ENCODE results near the gene RAB17. TPM values are rescaled to one million over a fixed set of nuclear protein-coding genes. Genes with fewer than 3 reads are reported as not detected.

RAB17 gene
- total RNA-seq, 2 experiments from 2014 or later = 0.31 to 0.40 TPM

DNA sequence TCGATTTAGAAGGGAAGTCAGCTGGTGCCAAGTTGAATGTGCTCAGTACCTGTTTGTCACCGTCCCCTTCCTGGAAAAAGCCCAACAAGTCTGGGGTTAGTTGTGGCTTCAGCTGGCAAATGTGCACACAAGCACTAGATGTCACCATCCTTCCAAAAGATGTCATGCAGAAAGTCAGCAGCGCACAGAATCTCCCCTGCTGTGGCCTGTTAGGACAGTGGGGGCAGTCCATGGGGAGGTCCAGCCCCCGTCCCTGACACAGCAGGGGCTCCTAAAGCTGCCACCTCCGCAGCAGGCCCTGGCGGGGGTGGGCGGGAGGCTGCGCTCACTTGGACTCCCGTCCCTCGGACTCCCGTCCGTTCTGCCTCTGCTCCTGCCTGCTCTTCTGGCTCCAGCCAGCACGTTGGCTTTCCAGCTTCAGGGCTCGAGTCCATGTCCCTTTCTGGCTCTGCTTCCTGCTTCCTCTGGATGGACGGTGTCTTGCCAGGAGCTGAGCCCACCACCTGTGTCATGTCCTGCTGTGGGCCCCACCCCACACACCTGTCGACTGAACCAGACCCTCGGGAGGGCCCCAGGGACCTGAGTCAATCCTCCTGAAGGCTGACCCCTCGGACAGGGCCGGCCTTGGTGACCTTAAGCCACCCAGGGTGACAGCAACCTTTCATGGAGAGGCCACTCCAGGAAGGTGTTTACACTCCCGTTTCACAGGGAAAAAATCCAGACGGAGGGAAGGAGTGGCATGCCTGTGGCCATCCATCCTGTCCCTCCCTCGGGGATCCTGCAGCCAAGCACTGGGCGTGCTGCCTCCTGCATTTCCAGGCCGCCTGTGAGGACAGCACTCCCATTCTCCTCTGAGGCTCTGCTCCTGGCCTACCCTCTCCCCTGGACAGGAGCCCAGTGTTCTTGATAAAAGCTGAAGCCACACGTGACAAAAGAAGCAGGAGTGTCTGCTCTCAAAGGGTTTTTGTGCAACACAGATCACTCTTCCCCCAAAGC, 8.5 kb downstream of the RAB17 start:
- Mint-ChIP-seq H3K27me3 (no peaks in the 10 kb centered on the region), H3K36me3 (no peaks in the 10 kb centered on the region), H3K9me3 (no peaks in the 10 kb centered on the region), H3K27ac (peak overlapping the region; percentile 79), H3K4me3 (no peak overlapping the region), H3K4me1 (peaks cover 4% of the 10 kb centered on the region)
- peak; percentile 70 for DNase-seq

DNA sequence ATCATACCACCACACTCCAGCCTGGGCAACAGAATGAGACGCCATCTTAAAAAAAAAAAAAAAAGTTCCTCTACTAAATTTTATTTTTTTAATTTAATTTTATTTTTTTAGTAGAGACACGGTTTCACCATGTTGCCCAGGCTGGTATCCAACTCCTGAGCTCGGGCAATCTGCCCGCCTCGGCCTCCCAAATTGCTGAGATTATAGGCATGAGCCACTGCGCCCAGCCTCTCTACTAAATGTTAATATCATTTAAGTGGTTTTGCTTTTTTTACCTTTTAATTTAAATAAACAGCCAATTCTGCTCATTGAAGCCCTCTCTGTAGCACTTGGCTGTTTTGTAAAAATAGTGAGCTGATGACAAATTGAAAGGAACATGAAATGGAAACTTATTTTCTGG, 9.2 kb downstream of the RAB17 start:
- Mint-ChIP-seq H3K4me3 (no peak overlapping the region), H3K36me3 (no peaks in the 10 kb centered on the region), H3K9me3 (no peaks in the 10 kb centered on the region), H3K4me1 (peaks cover 4% of the 10 kb centered on the region), H3K27ac (peak overlapping the region; percentile 79), H3K27me3 (no peaks in the 10 kb centered on the region)
- DNase-seq = no peak

DNA sequence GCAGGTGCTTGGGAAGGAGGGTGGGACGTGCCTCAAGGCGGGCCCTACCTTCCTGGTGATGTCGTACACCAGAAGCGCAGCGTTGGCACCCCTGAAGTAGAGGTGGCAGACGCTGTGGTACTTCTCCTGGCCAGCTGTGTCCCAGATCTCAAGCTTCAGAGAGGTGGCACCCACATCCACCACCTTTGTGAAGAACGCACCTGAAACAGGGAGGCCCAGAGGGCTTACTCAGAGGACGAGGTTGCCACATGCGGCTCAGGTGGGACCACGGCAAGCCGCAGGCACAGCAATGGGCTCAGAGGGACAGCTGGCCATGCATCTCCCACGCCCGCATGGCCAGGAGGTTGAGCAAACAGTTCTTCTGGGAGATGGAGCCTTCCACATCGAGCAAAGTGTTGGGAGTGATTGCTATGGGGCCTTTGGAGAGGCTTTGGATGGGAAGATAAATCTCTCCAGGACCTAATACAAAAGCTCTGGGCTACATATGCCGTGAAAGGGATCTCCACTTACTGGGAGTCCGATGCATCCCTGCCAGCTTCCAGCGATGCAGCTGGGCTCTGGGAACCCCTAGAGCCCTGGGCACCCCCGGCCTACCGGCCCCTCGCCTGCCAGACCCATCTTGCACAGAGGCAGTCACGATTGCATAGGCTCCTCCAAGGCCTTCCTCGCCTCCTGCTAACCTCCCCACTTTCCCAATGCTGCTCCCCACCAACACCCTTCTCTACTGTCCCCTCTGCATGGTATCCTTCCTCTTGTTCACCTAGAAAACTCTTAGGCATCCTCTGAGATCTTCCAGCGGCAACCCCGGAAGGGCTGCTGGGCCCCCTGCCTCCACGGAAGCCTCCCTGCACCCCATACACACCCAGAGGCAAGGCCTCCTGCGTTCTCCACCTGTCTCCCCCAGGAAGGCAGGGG, 12.3 kb downstream of the RAB17 start:
- Mint-ChIP-seq H3K4me3 (no peak overlapping the region), H3K4me1 (peaks cover 4% of the 10 kb centered on the region), H3K36me3 (no peaks in the 10 kb centered on the region), H3K27ac (no peak overlapping the region), H3K27me3 (no peaks in the 10 kb centered on the region), H3K9me3 (no peaks in the 10 kb centered on the region)
- DNase-seq = no peak

DNA sequence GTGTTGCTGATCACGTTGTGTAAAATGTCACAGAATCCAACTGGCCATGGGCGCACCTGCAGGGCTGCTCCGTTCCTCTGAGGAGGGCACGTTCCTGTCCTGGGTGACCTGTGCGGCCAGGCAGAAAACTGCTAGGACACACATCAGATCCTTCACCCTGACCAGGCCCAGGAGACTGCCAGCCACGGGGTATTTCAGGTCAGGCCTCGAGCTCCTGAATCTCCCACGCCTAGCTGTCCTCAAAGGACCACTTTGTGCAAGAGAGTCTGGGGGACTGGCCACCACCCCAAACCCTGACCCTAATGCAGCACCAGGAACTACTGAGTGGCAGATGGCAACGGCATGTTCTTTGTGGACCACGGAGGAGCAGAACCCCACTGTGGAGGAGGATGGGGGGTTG, 13.1 kb downstream of the RAB17 start:
- H3K36me3 Mint-ChIP-seq = no peaks in the 10 kb centered on the region
- no peaks in the 10 kb centered on the region for H3K27me3 Mint-ChIP-seq
- no peaks in the 10 kb centered on the region for H3K9me3 Mint-ChIP-seq
- peaks cover 4% of the 10 kb centered on the region for H3K4me1 Mint-ChIP-seq
- no peak for DNase-seq
- no peak overlapping the region for H3K4me3 Mint-ChIP-seq
- H3K27ac Mint-ChIP-seq = no peak overlapping the region

DNA sequence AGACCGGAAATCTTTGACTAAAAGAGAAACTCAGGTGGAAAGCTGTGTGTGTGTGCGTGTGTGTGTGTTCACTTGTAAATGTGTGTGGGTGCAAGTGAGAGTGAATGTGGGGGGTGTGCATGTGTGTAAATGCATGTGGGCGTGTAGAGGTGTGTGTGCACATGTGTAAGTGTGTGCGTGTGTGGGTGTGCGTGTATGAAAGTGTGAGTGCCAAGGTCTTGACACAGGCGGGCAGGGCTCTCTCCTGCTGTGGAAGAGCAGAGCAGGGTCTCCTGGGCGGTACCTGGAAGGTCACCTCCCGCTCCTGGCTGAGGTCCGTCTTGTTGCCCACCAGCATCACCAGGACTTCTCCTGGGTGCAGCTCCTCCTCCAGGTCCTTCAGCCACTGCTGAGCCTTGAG, 13.6 kb downstream of the RAB17 start:
- Mint-ChIP-seq H3K4me1 (peaks cover 4% of the 10 kb centered on the region), H3K4me3 (no peak overlapping the region), H3K27ac (no peak overlapping the region), H3K27me3 (no peaks in the 10 kb centered on the region), H3K9me3 (no peaks in the 10 kb centered on the region), H3K36me3 (no peaks in the 10 kb centered on the region)
- no peak for DNase-seq

DNA sequence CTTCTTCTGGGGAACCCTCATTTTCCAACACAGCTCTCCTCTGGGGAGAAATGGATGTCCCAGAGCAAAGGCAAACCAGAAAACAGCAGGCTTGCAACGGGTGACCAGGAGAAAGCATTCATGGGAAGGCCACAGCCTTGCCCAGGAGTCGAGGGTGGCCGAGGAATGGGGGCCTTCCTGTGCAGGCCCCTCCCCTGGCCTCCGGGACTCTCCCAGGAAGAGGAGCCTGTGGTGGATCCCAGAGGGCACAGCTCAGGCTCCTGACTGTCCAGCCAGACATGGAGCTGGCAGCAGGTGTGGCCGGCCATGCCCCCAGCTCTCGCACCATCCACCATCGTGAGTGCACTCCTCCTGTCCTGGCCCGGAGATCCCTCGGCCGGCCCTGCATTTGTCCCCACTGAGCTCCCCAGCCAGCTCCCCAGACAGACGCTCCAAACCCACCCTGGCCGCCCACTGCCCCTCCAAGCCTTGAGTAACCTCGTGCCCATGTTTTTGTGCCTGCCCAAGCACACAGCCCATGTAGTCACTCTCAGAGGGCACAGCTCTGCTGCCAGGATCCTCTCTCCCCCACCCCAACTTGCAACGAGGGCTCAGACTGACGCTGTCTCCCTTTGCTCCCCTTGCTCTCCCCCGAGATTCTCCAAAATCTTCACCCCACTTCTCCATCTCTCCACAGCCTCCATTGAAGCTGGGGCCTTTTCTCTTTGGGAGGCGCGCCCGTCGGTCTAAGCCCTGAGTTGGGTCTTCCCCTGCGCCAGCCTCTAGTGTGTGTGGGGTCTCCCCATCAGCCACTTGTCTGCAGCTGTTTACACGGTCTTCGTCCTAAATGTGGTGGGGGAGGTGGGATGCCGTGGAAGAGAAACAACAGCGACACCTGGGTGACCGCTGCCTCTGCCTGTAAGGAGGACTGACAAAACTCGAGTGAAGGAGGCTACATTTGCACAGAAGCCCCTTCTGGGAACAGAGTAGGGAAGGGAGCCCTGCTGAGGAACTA, 14.4 kb downstream of the RAB17 start:
- Mint-ChIP-seq H3K36me3 (no peaks in the 10 kb centered on the region), H3K9me3 (no peaks in the 10 kb centered on the region), H3K27ac (no peak overlapping the region), H3K27me3 (no peaks in the 10 kb centered on the region), H3K4me1 (peaks cover 2% of the 10 kb centered on the region), H3K4me3 (no peak overlapping the region)
- DNase-seq = no peak

DNA sequence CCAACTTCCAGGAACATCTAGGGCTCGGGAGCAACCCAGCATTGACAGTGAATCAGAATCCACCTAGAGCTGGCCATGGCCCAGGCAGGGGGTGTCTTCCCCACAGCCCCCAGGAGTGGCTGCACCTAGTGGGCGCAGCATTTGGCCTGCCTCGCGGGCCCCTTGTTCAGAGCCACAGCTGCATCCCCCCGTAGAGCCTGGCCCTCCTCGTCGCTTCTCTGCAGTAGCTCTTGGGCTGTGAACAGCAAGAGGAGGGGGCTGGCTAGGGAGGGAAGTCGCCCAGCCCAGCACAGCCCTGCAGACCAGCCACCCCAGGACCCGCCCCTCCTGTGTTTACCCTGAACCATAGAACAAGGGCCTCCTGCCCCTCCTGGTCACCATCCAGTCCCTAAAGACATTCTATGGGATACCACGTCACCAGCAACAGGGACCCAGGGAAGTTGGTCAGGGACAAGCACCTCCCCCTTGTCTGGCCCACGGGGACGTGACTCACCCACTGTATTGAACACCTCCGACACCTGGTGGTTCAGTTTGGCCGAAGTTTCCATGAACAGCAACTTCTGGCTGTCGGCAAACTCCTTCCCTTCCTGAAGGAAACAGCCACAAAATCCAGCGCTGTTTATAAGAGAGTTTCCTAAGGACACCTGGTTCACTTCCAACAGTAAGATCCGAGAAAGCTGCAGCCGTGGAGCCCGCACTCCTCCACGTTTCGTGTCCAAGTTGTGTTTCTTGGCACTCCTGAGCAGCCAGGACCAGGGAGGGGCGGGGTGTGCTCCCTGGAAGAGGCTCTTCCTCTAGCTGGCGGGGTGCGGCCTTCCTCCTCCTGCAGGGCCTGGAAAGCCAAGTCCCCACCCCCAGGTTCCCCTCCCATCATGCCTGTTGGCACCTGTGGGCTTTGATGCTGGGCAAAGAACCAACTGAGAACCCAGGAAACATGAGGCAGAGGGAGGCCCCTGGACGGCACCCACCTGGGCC, 15.4 kb downstream of the RAB17 start:
- DNase-seq = no peak
- H3K27ac Mint-ChIP-seq = no peak overlapping the region
- no peaks in the 10 kb centered on the region for H3K36me3 Mint-ChIP-seq
- no peak overlapping the region for H3K4me3 Mint-ChIP-seq
- H3K27me3 Mint-ChIP-seq = no peaks in the 10 kb centered on the region
- no peaks in the 10 kb centered on the region for H3K9me3 Mint-ChIP-seq
- peaks cover 2% of the 10 kb centered on the region for H3K4me1 Mint-ChIP-seq

DNA sequence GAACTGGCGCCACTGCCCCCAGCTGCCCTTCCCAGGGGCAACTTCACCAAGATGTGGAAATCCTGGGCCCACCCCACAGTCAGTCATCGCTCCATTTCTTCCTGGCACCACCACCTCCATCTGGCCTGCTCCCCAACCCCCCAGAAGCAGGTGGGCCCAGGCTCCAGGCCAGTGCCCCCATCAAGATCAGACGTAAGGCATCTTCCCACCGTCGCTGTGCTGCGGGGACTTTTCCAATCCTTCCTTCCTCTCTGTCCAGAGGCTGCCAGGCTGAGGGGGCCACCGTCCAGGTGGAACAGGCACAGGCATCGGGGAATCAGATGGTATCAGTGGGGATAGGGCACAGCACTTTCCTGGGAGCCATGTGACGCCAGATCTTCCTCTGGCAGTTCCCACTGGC, 16.1 kb downstream of the RAB17 start:
- H3K27ac Mint-ChIP-seq = no peak overlapping the region
- H3K27me3 Mint-ChIP-seq = no peaks in the 10 kb centered on the region
- H3K9me3 Mint-ChIP-seq = no peaks in the 10 kb centered on the region
- H3K4me1 Mint-ChIP-seq = peaks cover 2% of the 10 kb centered on the region
- DNase-seq = no peak
- H3K36me3 Mint-ChIP-seq = no peaks in the 10 kb centered on the region
- no peak overlapping the region for H3K4me3 Mint-ChIP-seq

DNA sequence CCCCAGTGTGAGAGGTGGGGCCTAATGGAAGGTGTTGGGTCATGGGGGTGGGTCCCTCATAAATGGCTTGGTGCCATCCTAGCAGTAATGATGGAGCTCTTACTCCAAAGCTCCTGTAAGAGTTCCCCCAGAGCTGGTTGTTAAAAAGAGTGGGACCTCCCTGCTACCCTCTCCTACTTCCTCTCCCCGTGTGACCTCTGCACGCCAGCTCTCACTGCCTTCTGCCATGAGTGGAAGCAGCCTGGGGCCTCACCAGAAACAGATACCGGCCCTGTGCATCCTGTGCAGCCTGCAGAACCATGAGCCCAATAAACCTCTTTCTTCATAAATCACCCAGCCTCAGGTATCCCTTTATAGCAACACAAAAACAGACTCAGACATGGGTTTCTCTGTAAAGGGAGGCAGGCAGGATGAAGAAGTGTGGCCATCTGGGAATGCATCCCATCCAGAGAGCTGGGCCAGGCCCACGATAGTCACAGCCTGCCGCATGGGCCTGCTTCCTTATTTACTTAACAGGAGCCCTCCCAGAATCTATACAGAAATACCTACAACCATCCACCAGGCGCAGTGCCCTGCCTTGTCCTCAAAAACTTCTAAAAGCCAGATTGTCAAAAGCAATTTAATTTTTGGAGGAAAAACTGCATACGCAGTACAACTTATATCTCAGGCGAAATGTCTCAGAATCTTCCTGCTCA, 16.7 kb downstream of the RAB17 start:
- Mint-ChIP-seq H3K4me1 (peaks cover 2% of the 10 kb centered on the region), H3K9me3 (no peaks in the 10 kb centered on the region), H3K36me3 (no peaks in the 10 kb centered on the region), H3K27ac (no peak overlapping the region), H3K4me3 (no peak overlapping the region), H3K27me3 (no peaks in the 10 kb centered on the region)
- DNase-seq = no peak

DNA sequence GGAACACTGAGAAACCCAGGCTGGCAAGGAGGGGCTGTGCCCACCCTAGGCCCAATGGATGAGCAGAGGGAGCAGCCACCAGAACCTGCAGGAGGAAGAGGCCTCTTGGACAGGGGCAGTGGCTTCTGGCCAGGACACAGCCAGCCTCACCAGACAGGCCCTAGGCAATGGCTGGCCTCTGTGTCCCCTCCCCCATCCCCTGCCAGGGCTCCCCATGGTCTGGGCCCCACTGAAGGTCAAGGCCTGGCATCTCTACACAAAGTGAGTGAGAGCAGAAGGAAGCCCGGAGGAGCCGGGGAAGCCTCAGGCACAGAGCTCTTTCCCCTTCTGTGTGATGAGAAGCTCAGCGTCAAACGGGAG, 17.8 kb downstream of the RAB17 start:
- Mint-ChIP-seq H3K36me3 (no peaks in the 10 kb centered on the region), H3K27me3 (no peaks in the 10 kb centered on the region), H3K27ac (no peak overlapping the region), H3K4me3 (no peak overlapping the region), H3K4me1 (peaks cover 2% of the 10 kb centered on the region), H3K9me3 (no peaks in the 10 kb centered on the region)
- DNase-seq = no peak

DNA sequence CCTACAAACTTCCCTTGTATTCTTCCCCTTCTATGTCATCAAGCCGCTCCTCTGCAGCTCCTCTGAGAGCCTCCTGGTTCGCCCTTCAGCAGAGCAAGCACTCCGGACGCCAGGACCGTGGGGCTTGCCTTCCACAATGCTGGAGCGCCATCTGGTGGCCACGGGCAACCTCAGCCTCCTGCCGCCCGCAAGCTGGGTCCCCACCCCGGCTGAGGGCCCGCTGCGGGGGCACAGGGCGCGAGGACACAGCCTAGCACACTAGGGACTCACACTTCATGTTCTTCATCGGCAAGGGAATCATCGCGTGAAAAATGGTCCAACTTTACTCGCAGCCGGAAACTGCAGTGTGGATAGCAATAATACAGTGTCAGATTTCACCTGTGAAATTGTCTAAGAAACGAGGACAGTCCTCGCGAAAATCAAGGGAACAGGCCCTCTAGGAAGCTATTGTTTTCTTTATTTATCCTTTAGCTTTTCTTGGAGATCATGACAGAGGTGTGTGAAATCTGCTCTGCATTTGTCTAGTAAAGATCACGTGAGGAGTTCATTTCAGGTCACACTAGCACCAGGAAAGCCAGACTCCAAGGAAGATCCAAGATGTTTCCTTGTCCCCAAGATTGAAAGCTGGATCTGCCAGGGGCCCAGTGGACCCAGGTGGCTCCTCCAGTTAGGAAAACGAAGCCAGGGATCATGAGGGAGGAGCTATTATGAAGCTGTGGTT, 18.4 kb downstream of the RAB17 start:
- Mint-ChIP-seq H3K4me1 (peaks cover 2% of the 10 kb centered on the region), H3K36me3 (no peaks in the 10 kb centered on the region), H3K9me3 (no peaks in the 10 kb centered on the region), H3K27me3 (no peaks in the 10 kb centered on the region), H3K4me3 (no peak overlapping the region), H3K27ac (no peak overlapping the region)
- DNase-seq = peak; percentile 86

DNA sequence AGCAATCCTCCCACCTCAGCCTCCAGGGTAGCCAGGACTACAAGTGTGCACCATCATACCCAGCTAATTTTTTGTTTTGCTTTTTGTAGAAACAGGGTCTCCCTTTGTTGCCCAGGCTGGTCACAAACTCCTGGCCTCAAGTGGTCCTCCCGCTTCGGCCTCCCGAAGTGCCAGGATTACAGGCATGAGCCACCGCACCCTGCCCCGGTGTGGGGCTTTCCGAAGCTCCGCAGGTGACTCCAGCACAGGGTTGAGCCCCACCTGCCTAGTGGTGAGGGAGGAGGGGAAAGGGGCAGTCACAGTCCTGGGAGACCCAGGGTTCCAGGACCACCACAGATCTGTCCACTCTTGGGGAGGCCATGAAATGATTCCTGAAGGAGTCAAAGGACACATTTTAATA, 19.0 kb downstream of the RAB17 start:
- Mint-ChIP-seq H3K27ac (no peak overlapping the region), H3K36me3 (no peaks in the 10 kb centered on the region), H3K9me3 (no peaks in the 10 kb centered on the region), H3K4me1 (peaks cover 2% of the 10 kb centered on the region), H3K27me3 (no peaks in the 10 kb centered on the region), H3K4me3 (no peak overlapping the region)
- DNase-seq = no peak

All from activated naive CD8-positive, alpha-beta T cell treated with anti-CD3 and anti-CD28 coated beads for 36 hours (primary cell).